CD4-positive, alpha-beta T cell treated with Interleukin-12 subunit alpha and Interleukin-12 subunit beta, for 1 hour (primary cell): ENCODE measurements around the gene RTKN.
"Not testable (repeated sequence)": the region's sequence is repeated elsewhere in the genome, so short reads cannot be mapped to it uniquely, and the experiment has no call there.

Experiments used
- DNase-seq: peaks from one replicate; pipeline ENCODE4 v3.0.0-alpha.2; 2020

RTKN gene

GRCh38 chr2:74436848-74437695 is 4.7 kb downstream of the RTKN start:
- DNase-seq = no peak

GRCh38 chr2:74436111-74436805 is 5.5 kb downstream of the RTKN start:
- no peak for DNase-seq

GRCh38 chr2:74430502-74430901 is 11.2 kb downstream of the RTKN start:
- no peak for DNase-seq

GRCh38 chr2:74429487-74430451 is 12.0 kb downstream of the RTKN start:
- DNase-seq = no peak

- DNase-seq = no peak
Observed at GRCh38 chr2:74428675-74429074, 13.1 kb downstream of the RTKN start.

GRCh38 chr2:74427551-74427950 is 14.2 kb downstream of the RTKN start:
- no peak for DNase-seq

- no peak for DNase-seq
Observed at GRCh38 chr2:74426181-74426758, 15.5 kb downstream of the RTKN start.

GRCh38 chr2:74425523-74425922 is 16.2 kb downstream of the RTKN start:
- no peak for DNase-seq

- DNase-seq = no peak
Observed at GRCh38 chr2:74424995-74425406, 16.7 kb downstream of the RTKN start.

- no peak for DNase-seq
Observed at GRCh38 chr2:74424139-74424992, 17.4 kb downstream of the RTKN start.

- DNase-seq = no peak
Observed at GRCh38 chr2:74423231-74424095, 18.3 kb downstream of the RTKN start.

GRCh38 chr2:74421221-74421870 is 20.4 kb downstream of the RTKN start, which contains the start of the genes C2orf81 and WDR54:
Gene C2orf81 (minus strand): TSS chr2:74421619. CDS start chr2:74421560, 59 bp downstream.
Gene WDR54 (plus strand): TSS chr2:74421730. CDS start chr2:74422154, 424 bp downstream.
- peak; percentile 95 for DNase-seq

- DNase-seq = not testable (repeated sequence)
Observed at GRCh38 chr2:74420443-74421103, 21.2 kb downstream of the RTKN start.

GRCh38 chr2:74420006-74420405 is 21.7 kb downstream of the RTKN start:
- no peak for DNase-seq

GRCh38 chr2:74419345-74419744 is 22.4 kb downstream of the RTKN start:
- no peak for DNase-seq

- DNase-seq = no peak
Observed at GRCh38 chr2:74418312-74418711, 23.4 kb downstream of the RTKN start.

GRCh38 chr2:74417763-74418162 is 24.0 kb downstream of the RTKN start:
- no peak for DNase-seq

GRCh38 chr2:74417197-74417596 is 24.5 kb downstream of the RTKN start:
- no peak for DNase-seq

- DNase-seq = no peak
Observed at GRCh38 chr2:74416778-74417177, 25.0 kb downstream of the RTKN start.
